Endothelial cell (in vitro differentiated cells): Measurements from ENCODE around the gene RRP15. TPM values are rescaled to one million over a fixed set of nuclear protein-coding genes. Genes with fewer than 3 reads are reported as not detected.

Experiments used
- DNase-seq: peaks from one replicate; pipeline ENCODE4 v3.0.0; 2021; ENCODE audit warnings: low spot score
- H3K27ac Mint-ChIP-seq: one replicate; pipeline ENCODE4 v1.8.0; 2021; ENCODE audit warnings: mixed read lengths, inconsistent platforms; ENCODE audit not compliant: unreplicated experiment
- H3K27me3 Mint-ChIP-seq: one replicate; pipeline ENCODE4 v1.8.0; 2021; ENCODE audit warnings: mild to moderate bottlenecking, moderate library complexity, mixed read lengths, inconsistent platforms; ENCODE audit not compliant: unreplicated experiment
- H3K36me3 Mint-ChIP-seq: one replicate; pipeline ENCODE4 v1.8.0; 2021; ENCODE audit warnings: mild to moderate bottlenecking, low read depth, mixed read lengths, inconsistent platforms; ENCODE audit not compliant: unreplicated experiment
- H3K4me1 Mint-ChIP-seq: one replicate; pipeline ENCODE4 v1.8.0; 2021; ENCODE audit warnings: mild to moderate bottlenecking, mixed read lengths, inconsistent platforms; ENCODE audit not compliant: unreplicated experiment
- H3K4me3 Mint-ChIP-seq: one replicate; pipeline ENCODE4 v1.8.0; 2021; ENCODE audit warnings: mild to moderate bottlenecking, mixed read lengths, inconsistent platforms; ENCODE audit not compliant: unreplicated experiment
- H3K9me3 Mint-ChIP-seq: one replicate; pipeline ENCODE4 v1.8.0; 2021; ENCODE audit warnings: mixed read lengths, inconsistent platforms; ENCODE audit not compliant: unreplicated experiment
- CTCF ChIP-seq: fragments of 200-600 bp; sonication (generic); IDR thresholded peaks from one replicate; pipeline ENCODE4 v1.5.0; 2021; ENCODE audit warnings: antibody characterized with exemption; ENCODE audit not compliant: unreplicated experiment
- total RNA-seq: library from RNA; stranded (reverse); fragmentation: NEBNext Ultra II Directional; extraction: Animal tissue kit (Norgen Biotek cat#: 25700); gene quantifications from one replicate; pipeline ENCODE4 v1.2.1, GENCODE V29; 2021; ENCODE audit not compliant: unreplicated experiment

Gene RRP15
- total RNA-seq, 1 donor from 2014 or later = 11.7 TPM

GRCh38 chr1:218273762-218274479 lies 11.2 kb upstream of the RRP15 start:
- Mint-ChIP-seq H3K9me3 (no peaks in the 10 kb centered on the region), H3K27ac (peak overlapping the region; percentile 57), H3K27me3 (no peaks in the 10 kb centered on the region), H3K4me3 (no peak overlapping the region), H3K4me1 (peaks cover 19% of the 10 kb centered on the region), H3K36me3 (no peaks in the 10 kb centered on the region)
- no peak for TF ChIP-seq CTCF
- no peak for DNase-seq

GRCh38 chr1:218274511-218274910 lies 10.6 kb upstream of the RRP15 start:
- H3K4me3 Mint-ChIP-seq = no peak overlapping the region
- H3K27me3 Mint-ChIP-seq = no peaks in the 10 kb centered on the region
- H3K4me1 Mint-ChIP-seq = peaks cover 19% of the 10 kb centered on the region
- H3K9me3 Mint-ChIP-seq = no peaks in the 10 kb centered on the region
- no peak for DNase-seq
- no peaks in the 10 kb centered on the region for H3K36me3 Mint-ChIP-seq
- H3K27ac Mint-ChIP-seq = no peak overlapping the region
- TF ChIP-seq CTCF = no peak

- TF ChIP-seq CTCF = no peak
- no peak for DNase-seq
- Mint-ChIP-seq H3K4me1 (peaks cover 19% of the 10 kb centered on the region), H3K4me3 (no peak overlapping the region), H3K9me3 (no peaks in the 10 kb centered on the region), H3K27me3 (no peaks in the 10 kb centered on the region), H3K27ac (no peak overlapping the region), H3K36me3 (no peaks in the 10 kb centered on the region)
These were observed 9.3 kb upstream of the RRP15 start for GRCh38 chr1:218275823-218276222.

GRCh38 chr1:218281285-218281684 lies 3.8 kb upstream of the RRP15 start:
- H3K27ac Mint-ChIP-seq = no peak overlapping the region
- no peak for DNase-seq

More at GRCh38 chr1:218281285-218281684, 3.8 kb upstream of the RRP15 start:
- Mint-ChIP-seq H3K27me3 (peaks cover 2% of the 10 kb centered on the region), H3K4me1 (peaks cover 17% of the 10 kb centered on the region), H3K36me3 (no peaks in the 10 kb centered on the region), H3K9me3 (no peaks in the 10 kb centered on the region), H3K4me3 (no peak overlapping the region)
- no peak for TF ChIP-seq CTCF
